ENCODE measurements around the gene HNRNPA2B1.

The HNRNPA2B1 gene

DNA sequence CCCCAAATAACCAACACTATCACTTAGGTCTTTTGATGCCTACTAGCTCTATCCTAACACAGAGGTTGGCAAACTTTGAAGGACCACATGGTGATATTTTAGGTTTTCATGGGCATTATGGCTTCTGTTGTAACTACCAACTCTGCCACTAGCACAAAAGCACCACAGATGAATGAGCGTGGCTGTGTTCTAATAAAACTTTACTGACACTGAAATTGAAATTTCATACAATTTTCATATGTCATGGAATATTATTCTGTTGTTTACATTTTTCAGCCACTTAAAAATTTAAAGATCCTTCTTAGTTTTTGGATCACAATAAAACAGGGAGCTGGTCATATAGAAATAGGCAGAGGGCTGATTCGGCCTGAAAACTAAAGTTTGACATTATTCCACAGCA, 27.4 kb upstream of the HNRNPA2B1 start:
- no peak overlapping the region for H3K4me3 ChIP-seq (ENCODE audit: low read depth, low read length)
- DNase-seq (ENCODE audit: low read depth, low spot score) = no peak
- CTCF ChIA-PET = interaction anchor here (0.9 kb wide), 1 partner anchor 137 kb away, joined by 3 read pairs; no protein-coding TSS in a partner anchor
- POLR2A ChIA-PET = no interaction called here
- TF ChIP-seq, protein P1, sequence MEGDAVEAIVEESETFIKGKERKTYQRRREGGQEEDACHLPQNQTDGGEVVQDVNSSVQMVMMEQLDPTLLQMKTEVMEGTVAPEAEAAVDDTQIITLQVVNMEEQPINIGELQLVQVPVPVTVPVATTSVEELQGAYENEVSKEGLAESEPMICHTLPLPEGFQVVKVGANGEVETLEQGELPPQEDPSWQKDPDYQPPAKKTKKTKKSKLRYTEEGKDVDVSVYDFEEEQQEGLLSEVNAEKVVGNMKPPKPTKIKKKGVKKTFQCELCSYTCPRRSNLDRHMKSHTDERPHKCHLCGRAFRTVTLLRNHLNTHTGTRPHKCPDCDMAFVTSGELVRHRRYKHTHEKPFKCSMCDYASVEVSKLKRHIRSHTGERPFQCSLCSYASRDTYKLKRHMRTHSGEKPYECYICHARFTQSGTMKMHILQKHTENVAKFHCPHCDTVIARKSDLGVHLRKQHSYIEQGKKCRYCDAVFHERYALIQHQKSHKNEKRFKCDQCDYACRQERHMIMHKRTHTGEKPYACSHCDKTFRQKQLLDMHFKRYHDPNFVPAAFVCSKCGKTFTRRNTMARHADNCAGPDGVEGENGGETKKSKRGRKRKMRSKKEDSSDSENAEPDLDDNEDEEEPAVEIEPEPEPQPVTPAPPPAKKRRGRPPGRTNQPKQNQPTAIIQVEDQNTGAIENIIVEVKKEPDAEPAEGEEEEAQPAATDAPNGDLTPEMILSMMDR (IDR thresholded peaks at IDR 0.05; ENCODE audit: insufficient read depth, low read length, missing control alignments) = no peak

DNA sequence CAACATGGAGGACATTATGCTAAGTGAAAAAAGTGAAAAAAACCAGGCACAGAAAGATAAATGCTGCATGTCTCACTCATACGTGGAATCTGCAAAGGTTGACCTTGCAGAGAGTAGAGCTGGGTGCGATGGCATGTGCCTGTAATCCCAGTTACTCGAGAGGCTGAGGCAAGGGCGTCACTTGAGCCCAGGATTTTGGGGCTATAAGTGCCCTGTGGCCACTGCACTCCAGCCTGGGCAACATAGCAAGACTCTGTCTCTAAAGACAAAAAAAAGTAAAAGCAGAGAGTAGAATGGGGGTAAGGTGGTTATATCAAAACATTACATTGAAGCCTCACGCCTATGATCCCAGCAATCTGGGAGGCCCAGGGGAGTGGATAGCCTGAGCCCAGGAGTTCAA, 23.8 kb upstream of the HNRNPA2B1 start:
- DNase-seq (ENCODE audit: low read depth, low spot score) = no peak
- POLR2A ChIA-PET = no interaction called here
- TF ChIP-seq, protein P1 (IDR thresholded peaks at IDR 0.05; ENCODE audit: insufficient read depth, low read length, missing control alignments) = no peak
- CTCF ChIA-PET = no interaction called here
- no peak overlapping the region for H3K4me3 ChIP-seq (ENCODE audit: low read depth, low read length)

DNA sequence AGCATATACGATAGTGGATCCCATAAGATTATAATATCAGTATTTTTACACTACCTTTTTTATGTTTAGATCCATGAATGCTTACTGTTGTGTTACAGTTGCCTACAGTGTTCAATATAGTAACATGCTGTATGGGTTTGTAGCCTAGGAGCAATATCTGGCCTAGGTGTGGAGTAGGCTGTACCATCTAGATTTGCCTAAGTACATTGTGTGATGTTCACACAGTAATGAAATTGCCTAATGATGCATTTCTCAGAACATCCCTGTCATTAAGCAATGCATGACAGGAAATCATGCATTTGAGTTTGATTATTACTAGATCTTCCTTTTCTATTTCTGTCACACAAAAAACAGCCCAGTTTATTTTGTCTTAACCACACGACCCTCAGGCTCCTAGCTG, 15.5 kb upstream of the HNRNPA2B1 start:
- TF ChIP-seq, protein P1 (IDR thresholded peaks at IDR 0.05; ENCODE audit: insufficient read depth, low read length, missing control alignments) = no peak
- no peak for DNase-seq (ENCODE audit: low read depth, low spot score)
- ChIA-PET POLR2A (no interaction called here), CTCF (no interaction called here)
- no peak overlapping the region for H3K4me3 ChIP-seq (ENCODE audit: low read depth, low read length)

DNA sequence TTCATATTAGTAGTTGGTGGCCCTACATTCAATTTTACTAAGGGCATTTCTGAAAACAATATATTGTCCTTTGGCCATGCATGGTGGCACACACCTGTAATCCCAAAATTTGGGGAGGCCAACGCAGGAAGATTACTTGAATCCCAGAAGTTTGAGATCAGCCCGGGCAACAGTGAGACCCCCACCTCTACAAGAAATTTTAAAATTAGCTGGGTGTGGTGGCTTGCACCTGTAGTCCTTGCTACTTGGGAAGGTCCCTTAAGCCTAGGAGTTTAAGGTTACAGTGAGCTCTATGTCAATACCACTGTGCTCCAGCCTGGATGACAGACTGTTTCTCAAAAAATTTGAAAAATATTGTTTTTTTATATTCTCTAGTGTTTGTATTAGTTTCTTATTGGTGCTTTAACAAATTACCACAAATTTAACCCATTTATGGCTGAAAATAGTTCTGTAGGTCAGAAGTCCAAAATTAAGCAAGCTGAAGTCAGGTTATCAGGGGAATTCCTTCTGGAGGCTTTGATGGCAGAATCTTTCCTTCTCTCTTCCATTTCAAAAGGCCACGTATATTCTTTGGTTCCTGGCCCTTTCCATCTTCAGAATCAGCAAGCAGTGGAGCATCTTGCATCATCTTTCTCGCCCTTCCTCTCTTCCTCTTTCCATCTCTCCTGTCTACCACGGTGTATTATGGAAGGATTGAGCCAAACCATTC, 13.4 kb upstream of the HNRNPA2B1 start:
- POLR2A ChIA-PET = interaction anchor here (0.6 to 1.2 kb wide), 3 partner anchors 9 to 965 kb away, joined by 3 to 5 read pairs (median 3); partner anchors contain the start of gene CBX3
- no peak for DNase-seq (ENCODE audit: low read depth, low spot score)
- CTCF ChIA-PET = no interaction called here
- H3K4me3 ChIP-seq (ENCODE audit: low read depth, low read length) = no peak overlapping the region
- TF ChIP-seq, protein P1 (IDR thresholded peaks at IDR 0.05; ENCODE audit: insufficient read depth, low read length, missing control alignments) = no peak

DNA sequence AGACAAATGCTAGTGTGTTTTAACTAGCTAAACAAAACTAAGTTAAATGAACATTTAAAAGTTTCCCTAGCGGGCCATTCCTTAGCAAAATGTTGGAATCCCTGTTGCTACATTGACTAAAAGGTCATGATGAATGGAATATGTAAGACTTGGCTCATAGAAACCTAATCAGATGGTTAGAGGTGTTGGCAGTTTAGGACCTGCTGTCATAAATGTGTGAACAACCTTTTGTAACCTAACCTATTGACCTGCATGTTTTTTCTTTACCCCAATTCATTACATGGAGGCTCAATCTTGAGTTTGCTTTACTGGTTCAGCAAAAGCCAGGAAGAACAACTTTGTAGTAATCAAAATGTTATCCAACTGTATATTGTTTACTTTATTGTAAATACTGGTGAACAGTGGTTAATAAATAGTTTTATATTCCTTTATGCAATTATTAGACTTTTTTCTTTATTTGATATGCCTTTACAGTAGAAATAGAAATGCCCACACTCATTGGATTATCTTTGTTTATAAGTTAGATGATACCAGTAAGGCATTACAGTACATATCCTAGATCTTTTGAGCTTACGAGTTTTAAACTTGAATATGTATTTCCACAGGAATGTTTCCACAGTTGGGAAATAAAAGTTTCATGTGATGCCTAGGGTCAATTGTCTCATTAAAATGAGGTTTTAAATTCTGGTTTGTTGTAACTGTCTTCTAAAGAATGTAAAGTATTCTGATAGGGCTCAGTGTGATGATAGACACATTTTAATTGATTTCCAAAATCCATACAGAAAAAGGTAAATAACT, 12.6 kb upstream of the HNRNPA2B1 start:
- POLR2A ChIA-PET = interaction anchor here (0.6 to 0.8 kb wide), 2 partner anchors 97 to 966 kb away, joined by 3 to 5 read pairs; no protein-coding TSS in a partner anchor
- CTCF ChIA-PET = interaction anchor here (0.9 to 1.3 kb wide), 3 partner anchors 10 to 123 kb away, joined by 3 read pairs; no protein-coding TSS in a partner anchor
- no peak for DNase-seq (ENCODE audit: low read depth, low spot score)
- TF ChIP-seq, protein P1 (IDR thresholded peaks at IDR 0.05; ENCODE audit: insufficient read depth, low read length, missing control alignments) = no peak
- H3K4me3 ChIP-seq (ENCODE audit: low read depth, low read length) = no peak overlapping the region

DNA sequence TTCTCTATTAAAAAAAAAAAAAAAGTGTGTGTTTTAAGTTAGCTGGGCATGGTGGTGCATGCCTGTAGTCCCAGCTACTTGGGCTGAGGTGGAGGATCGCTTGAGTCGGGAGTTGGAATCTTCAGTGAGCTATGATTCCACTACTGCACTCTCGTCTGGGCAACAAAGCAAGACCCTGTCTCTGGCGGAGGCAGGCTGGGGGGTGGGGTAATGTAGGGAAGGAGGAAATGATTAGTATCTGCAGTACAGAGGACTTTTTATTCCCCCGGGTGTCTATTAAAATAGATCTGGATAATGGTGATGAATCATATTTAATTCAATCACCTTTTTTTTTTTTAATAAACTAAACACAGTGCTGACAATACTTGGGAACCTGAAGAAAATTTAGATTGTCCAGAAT, 7.5 kb upstream of the HNRNPA2B1 start:
- CTCF ChIA-PET = interaction anchor here (0.7 kb wide), 1 partner anchor 162 kb away, joined by 5 read pairs; no protein-coding TSS in a partner anchor
- no peak for DNase-seq (ENCODE audit: low read depth, low spot score)
- no peak overlapping the region for H3K4me3 ChIP-seq (ENCODE audit: low read depth, low read length)
- TF ChIP-seq, protein P1 (IDR thresholded peaks at IDR 0.05; ENCODE audit: insufficient read depth, low read length, missing control alignments) = no peak
- POLR2A ChIA-PET = interaction anchor here (0.6 to 1.4 kb wide), 4 partner anchors 9 to 346 kb away, joined by 3 to 4 read pairs (median 4); no protein-coding TSS in a partner anchor

All from AG04449 (cell line).